MCF 10A (cell line): ENCODE results near the gene RAB3GAP2. TPM values are rescaled to one million over a fixed set of nuclear protein-coding genes. Genes with fewer than 3 reads are reported as not detected.
"Not testable (repeated sequence)": the region's sequence is repeated elsewhere in the genome, so short reads cannot be mapped to it uniquely, and the experiment has no call there.

Experiments
- BruUV-seq: library from RNA; stranded (reverse); fragments of 400-500 nt; replicated peaks from 2 replicates; lab custom pipeline; 2021; lab: Mats Ljungman, UMichigan
- CTCF ChIA-PET: fragments of 300-600 bp; sonication (Branson Sonifier 250); formaldehyde crosslinking; extraction: SDS; loops from one replicate; lab custom pipeline; 2021; ENCODE audit warnings: antibody characterized with exemption, inconsistent platforms; lab: Yijun Ruan, JAX
- POLR2A ChIA-PET: fragments of 300-600, 350-650 bp; sonication (Branson Sonifier 250); formaldehyde crosslinking; extraction: SDS; loops from one replicate; lab custom pipeline; 2020; ENCODE audit warnings: antibody characterized with exemption, inconsistent platforms; lab: Yijun Ruan, JAX
- DNase-seq: peaks from one replicate; pipeline ENCODE4 v3.0.0-alpha.2; 2018; ENCODE audit not compliant: unreplicated experiment
- H3K27ac Mint-ChIP-seq: one replicate; pipeline ENCODE4 v1.8.0; 2022; ENCODE audit warnings: mild to moderate bottlenecking, low read depth, mixed read lengths; ENCODE audit not compliant: unreplicated experiment
- H3K27me3 Mint-ChIP-seq: one replicate; pipeline ENCODE4 v1.8.0; 2022; ENCODE audit warnings: mixed read lengths; ENCODE audit not compliant: insufficient read depth, unreplicated experiment
- H3K36me3 Mint-ChIP-seq: one replicate; pipeline ENCODE4 v1.8.0; 2022; ENCODE audit warnings: mild to moderate bottlenecking, moderate library complexity, mixed read lengths; ENCODE audit not compliant: insufficient read depth, unreplicated experiment
- H3K4me1 Mint-ChIP-seq: one replicate; pipeline ENCODE4 v1.8.0; 2022; ENCODE audit warnings: mixed read lengths; ENCODE audit not compliant: insufficient read depth, unreplicated experiment
- H3K4me3 Mint-ChIP-seq: one replicate; pipeline ENCODE4 v1.8.0; 2022; ENCODE audit warnings: mild to moderate bottlenecking, moderate library complexity, mixed read lengths; ENCODE audit not compliant: unreplicated experiment
- H3K9me3 Mint-ChIP-seq: one replicate; pipeline ENCODE4 v1.8.0; 2022; ENCODE audit warnings: mixed read lengths; ENCODE audit not compliant: unreplicated experiment
- intact Hi-C: fragments of 100-400 bp; cut with micrococcal nuclease; formaldehyde crosslinking; loops from 2 replicates; pipeline ENCODE4 v1.14.1; 2022
- total RNA-seq: library from RNA; stranded (reverse); gene quantifications from 2 replicates; pipeline ENCODE4 v1.2.3, GENCODE V29; 2022
- TF ChIP-seq, protein P1 (sequence below): fragments of 200-600 bp; IDR thresholded peaks from one replicate; pipeline ENCODE4 v1.8.0; 2022; ENCODE audit warnings: antibody characterized with exemption, mild to moderate bottlenecking; ENCODE audit not compliant: unreplicated experiment

RAB3GAP2 gene
- total RNA-seq, 1 experiment from 2014 or later, result 93.3 TPM

DNA sequence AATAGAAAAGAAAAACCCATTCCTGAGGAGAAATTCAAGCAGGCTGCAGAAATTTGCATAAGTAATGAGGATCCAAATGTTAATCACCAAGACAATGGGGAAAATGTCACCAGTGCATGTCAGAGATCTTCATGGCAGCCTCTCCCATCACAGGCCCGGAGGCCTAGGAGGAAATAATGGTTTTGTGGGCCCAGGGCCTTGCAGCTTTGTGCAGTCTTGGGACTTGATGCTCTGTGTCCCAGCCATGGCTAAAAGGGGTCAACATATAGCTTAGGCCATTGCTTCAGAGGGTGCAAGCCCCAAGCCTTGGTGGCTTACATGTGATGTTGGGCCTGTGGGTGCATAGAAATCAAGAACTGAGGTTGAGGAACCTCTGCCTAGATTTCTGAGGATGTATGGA, 22.7 kb downstream of the RAB3GAP2 start:
- TF ChIP-seq, protein P1, sequence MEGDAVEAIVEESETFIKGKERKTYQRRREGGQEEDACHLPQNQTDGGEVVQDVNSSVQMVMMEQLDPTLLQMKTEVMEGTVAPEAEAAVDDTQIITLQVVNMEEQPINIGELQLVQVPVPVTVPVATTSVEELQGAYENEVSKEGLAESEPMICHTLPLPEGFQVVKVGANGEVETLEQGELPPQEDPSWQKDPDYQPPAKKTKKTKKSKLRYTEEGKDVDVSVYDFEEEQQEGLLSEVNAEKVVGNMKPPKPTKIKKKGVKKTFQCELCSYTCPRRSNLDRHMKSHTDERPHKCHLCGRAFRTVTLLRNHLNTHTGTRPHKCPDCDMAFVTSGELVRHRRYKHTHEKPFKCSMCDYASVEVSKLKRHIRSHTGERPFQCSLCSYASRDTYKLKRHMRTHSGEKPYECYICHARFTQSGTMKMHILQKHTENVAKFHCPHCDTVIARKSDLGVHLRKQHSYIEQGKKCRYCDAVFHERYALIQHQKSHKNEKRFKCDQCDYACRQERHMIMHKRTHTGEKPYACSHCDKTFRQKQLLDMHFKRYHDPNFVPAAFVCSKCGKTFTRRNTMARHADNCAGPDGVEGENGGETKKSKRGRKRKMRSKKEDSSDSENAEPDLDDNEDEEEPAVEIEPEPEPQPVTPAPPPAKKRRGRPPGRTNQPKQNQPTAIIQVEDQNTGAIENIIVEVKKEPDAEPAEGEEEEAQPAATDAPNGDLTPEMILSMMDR, result no peak
- no peak for DNase-seq
- Mint-ChIP-seq H3K27ac (no peak overlapping the region), H3K27me3 (no peaks in the 10 kb centered on the region), H3K4me3 (no peak overlapping the region), H3K9me3 (peaks cover 33% of the 10 kb centered on the region), H3K36me3 (peaks cover 74% of the 10 kb centered on the region), H3K4me1 (no peaks in the 10 kb centered on the region)
- ChIA-PET CTCF (interaction anchor here (1.1 kb wide), 1 partner anchor 31 kb away, joined by 3 read pairs; no protein-coding TSS in a partner anchor), POLR2A (no interaction called here)
- intact Hi-C loops, result no loop called here
- no TSS peak for BruUV-seq

DNA sequence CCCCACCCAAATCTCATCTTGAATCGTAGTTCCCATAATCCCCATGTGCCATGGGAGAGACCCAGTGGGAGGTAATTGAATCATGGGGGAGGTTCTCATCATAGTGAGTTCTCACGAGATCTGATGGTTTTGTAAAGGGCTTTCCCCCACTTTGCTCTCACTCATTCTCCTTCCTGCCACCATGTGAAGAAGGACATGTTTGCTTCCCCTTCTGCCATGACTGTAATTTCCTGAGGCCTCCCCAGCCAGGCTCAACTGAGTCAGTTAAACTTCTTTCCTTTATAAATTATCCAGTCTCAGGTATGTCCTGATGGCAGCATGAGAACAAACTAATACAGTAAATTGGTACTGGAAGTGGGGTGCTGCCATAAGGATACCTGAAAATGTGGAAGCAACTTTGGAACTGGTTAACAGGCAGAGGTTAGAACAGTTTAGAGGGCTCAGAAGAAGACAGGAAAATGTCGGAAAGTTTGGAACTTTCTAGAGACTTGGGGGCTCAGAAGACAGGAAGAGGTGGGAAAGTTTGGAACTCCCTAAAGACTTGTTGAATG, 23.5 kb downstream of the RAB3GAP2 start:
- CTCF ChIA-PET, result interaction anchor here (0.6 to 1.1 kb wide), 2 partner anchors 32 to 48 kb away, joined by 3 read pairs; no protein-coding TSS in a partner anchor

DNA sequence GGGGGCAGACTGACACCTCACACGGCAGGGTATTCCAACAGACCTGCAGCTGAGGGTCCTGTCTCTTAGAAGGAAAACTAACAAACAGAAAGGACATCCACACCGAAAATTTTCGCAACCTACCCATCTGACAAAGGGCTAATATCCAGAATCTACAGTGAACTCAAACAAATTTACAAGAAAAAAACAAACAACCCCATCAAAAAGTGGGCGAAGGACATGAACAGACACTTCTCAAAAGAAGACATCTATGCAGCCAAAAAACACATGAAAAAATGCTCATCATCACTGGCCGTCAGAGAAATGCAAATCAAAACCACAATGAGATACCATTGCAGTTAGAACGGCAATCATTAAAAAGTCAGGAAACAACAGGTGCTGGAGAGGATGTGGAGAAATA, 26.4 kb downstream of the RAB3GAP2 start:
- not testable (repeated sequence) for H3K4me3 Mint-ChIP-seq

More for the DNA sequence above, 23.5 kb downstream of the RAB3GAP2 start:
- intact Hi-C loops, DNase-seq, POLR2A ChIA-PET, BruUV-seq, H3K4me3 Mint-ChIP-seq, H3K27me3 Mint-ChIP-seq, H3K4me1 Mint-ChIP-seq, H3K27ac Mint-ChIP-seq: not testable (repeated sequence)
- H3K36me3 Mint-ChIP-seq, result peaks cover 76% of the 10 kb centered on the region
- H3K9me3 Mint-ChIP-seq, result peaks cover 38% of the 10 kb centered on the region

DNA sequence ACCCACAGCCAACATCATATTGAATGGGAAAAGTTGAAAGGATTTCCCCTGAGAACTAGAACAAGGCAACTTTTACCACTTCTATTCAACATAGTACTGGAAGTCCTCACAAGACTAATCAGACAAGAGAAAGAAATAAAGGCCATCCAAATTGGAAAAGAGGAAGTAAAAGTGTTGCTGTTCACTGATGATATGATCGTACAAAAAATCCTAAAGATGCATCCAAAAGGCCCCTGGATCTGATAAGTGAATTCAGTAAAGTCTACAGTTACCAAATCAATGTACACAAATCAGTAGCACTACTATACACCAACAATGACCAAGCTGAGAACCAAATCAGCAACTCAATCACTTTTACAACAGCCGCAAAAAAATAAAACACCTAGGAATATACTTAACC, 28.3 kb downstream of the RAB3GAP2 start:
- BruUV-seq, result no TSS peak
- CTCF ChIA-PET, result interaction anchor here (0.6 to 1.1 kb wide), 3 partner anchors 12 to 245 kb away, joined by 3 read pairs; no protein-coding TSS in a partner anchor
- Mint-ChIP-seq H3K27me3 (no peaks in the 10 kb centered on the region), H3K27ac (no peak overlapping the region), H3K4me3 (no peak overlapping the region), H3K4me1 (no peaks in the 10 kb centered on the region), H3K36me3 (peaks cover 37% of the 10 kb centered on the region), H3K9me3 (peaks cover 28% of the 10 kb centered on the region)
- TF ChIP-seq, protein P1, result no peak
- POLR2A ChIA-PET, result no interaction called here
- no peak for DNase-seq
- intact Hi-C loops, result no loop called here

More for the DNA sequence above, 26.4 kb downstream of the RAB3GAP2 start:
- CTCF ChIA-PET, H3K27me3 Mint-ChIP-seq, H3K27ac Mint-ChIP-seq, BruUV-seq, H3K4me1 Mint-ChIP-seq, intact Hi-C loops, DNase-seq: not testable (repeated sequence)
- H3K36me3 Mint-ChIP-seq, result peaks cover 56% of the 10 kb centered on the region
- POLR2A ChIA-PET, result interaction anchor here (0.6 kb wide), 1 partner anchor 16 kb away, joined by 3 read pairs; no protein-coding TSS in a partner anchor
- H3K9me3 Mint-ChIP-seq, result peaks cover 38% of the 10 kb centered on the region

DNA sequence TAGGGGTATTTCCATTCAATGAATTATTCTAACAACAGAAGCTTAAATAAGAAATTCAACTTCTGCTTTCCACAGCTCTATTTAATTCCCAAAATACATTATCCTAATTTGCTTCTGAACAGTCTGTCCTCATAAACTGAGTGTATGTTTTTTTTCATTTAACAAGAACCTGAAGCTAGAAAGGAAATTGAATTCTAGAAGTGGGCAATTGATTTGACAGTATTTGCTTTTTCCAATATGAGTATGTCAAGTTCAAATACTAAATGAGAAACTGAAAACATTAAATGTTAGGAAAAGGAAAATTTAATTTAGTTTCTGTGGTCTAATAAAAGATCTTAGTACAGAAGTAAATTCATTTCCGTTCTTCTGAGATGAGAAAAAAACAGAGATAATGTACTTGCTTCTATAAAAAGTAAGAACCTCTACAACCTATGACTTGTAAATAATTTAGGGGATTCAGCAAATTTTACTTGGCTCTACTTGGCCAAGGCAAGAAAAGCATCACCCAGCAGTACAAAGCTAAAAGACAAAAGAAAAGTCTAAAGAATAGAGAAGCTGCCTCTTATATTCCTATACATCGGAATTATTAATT, 31.1 kb downstream of the RAB3GAP2 start:
- Mint-ChIP-seq H3K27me3 (no peaks in the 10 kb centered on the region), H3K36me3 (peaks cover 21% of the 10 kb centered on the region), H3K27ac (no peak overlapping the region), H3K9me3 (peaks cover 12% of the 10 kb centered on the region), H3K4me1 (no peaks in the 10 kb centered on the region), H3K4me3 (no peak overlapping the region)
- ChIA-PET CTCF (interaction anchor here (0.6 to 16.8 kb wide), 5 partner anchors 9 to 493 kb away, joined by 3 to 232 read pairs (median 5); no protein-coding TSS in a partner anchor), POLR2A (interaction anchor here (0.9 to 1.5 kb wide), 3 partner anchors 11 to 31 kb away, joined by 3 to 5 read pairs (median 3); partner anchors contain the start of gene RAB3GAP2)
- TF ChIP-seq, protein P1, result no peak
- no peak for DNase-seq
- no TSS peak for BruUV-seq
- intact Hi-C loops, result no loop called here
